GM12874 (cell line): ENCODE results near the gene MMP27.
A peak's percentile ranks its signal among the peaks of the same experiment; 100 is the strongest.

Experiments
- TF ChIP-seq, protein P1 (sequence below): IDR thresholded peaks from 2 replicates; pipeline ENCODE4 v1.5.1; 2011; ENCODE audit warnings: low read depth, mild to moderate bottlenecking, control low read depth, low read length, moderate library complexity; ENCODE audit not compliant: insufficient read depth

MMP27 gene

DNA sequence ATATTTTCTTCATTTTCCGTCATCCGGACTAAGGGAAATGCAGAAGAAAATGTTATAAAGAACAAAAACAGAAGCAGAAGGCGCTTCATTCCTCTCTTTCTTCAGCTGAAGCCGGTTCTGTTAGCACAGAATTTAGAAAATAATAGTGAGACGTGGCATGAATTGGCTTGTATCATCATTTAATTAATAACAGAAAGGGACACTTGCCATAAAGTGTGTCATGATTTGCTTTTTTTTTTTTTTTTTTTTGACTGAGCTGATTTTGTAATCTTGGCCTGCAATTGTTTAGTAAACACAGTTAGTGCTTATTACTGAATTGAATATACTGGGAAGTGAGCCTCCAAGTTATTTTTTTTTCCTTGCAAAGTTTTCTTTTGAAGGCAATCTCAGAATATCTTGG lies at the start of gene MMP27:
Gene MMP27 (minus strand): TSS at position 144 of the 400 bp plus-strand sequence. CDS start 55 bp downstream, at position 89.
- TF ChIP-seq, protein P1, sequence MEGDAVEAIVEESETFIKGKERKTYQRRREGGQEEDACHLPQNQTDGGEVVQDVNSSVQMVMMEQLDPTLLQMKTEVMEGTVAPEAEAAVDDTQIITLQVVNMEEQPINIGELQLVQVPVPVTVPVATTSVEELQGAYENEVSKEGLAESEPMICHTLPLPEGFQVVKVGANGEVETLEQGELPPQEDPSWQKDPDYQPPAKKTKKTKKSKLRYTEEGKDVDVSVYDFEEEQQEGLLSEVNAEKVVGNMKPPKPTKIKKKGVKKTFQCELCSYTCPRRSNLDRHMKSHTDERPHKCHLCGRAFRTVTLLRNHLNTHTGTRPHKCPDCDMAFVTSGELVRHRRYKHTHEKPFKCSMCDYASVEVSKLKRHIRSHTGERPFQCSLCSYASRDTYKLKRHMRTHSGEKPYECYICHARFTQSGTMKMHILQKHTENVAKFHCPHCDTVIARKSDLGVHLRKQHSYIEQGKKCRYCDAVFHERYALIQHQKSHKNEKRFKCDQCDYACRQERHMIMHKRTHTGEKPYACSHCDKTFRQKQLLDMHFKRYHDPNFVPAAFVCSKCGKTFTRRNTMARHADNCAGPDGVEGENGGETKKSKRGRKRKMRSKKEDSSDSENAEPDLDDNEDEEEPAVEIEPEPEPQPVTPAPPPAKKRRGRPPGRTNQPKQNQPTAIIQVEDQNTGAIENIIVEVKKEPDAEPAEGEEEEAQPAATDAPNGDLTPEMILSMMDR, result no peak

- TF ChIP-seq, protein P1, result no peak
These were observed 47.7 kb upstream of the MMP27 start for GRCh38 chr11:102753267-102753666.

DNA sequence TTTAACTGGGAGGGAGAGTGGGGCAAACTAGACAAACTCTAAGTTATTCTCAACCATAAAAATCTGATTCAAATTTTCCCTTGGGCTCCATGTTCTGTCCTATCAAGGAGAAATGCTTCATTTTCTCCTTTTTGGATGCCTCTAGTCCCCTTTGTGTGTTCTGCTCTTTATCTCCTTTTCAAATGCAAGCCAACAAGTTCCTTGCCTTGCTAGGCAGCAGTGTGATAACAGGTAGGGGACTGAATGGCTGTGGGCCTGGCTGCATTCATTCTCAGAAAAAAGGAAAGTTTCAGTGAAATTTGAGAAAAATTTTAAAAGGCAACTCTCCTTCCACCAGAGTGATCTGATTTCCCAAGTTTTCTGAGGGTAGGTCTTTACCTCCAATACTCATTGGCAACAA lies 46.1 kb upstream of the MMP27 start:
- TF ChIP-seq, protein P1, result no peak

GRCh38 chr11:102749101-102749722 lies 43.6 kb upstream of the MMP27 start:
- TF ChIP-seq, protein P1, result no peak

- TF ChIP-seq, protein P1, result no peak
These were observed 29.1 kb upstream of the MMP27 start for GRCh38 chr11:102734650-102735049.

DNA sequence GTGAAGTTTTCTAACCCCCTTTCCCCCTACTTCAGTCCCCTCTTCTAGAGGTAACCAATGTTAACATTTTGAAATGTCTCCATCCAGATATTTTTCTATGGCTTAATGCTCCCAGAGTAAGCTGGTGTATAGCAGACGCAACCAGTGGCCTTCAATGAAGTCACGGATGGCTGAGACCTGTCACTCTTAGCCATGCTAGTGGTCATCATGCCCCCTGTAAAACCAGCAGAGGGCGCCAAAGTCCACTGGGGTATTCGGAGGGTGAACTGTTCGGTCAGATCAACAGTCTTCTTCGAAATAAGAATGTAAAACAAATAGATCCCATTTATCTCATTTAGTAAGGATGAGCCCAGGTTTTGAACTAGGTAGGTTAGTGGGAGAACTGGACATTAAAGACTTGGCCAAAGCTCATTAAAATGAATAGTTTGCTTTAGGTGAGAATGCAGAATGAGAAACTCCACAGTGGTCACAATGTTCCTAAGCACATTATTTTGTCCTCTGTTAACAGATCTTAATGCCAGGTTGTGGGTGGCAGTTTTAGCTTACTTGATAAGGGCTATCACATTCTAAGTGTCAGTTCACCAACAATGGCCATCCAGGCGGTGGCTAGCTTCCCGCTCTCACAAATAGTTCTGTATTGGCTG lies 27.8 kb upstream of the MMP27 start:
- TF ChIP-seq, protein P1, result peak; percentile 79

DNA sequence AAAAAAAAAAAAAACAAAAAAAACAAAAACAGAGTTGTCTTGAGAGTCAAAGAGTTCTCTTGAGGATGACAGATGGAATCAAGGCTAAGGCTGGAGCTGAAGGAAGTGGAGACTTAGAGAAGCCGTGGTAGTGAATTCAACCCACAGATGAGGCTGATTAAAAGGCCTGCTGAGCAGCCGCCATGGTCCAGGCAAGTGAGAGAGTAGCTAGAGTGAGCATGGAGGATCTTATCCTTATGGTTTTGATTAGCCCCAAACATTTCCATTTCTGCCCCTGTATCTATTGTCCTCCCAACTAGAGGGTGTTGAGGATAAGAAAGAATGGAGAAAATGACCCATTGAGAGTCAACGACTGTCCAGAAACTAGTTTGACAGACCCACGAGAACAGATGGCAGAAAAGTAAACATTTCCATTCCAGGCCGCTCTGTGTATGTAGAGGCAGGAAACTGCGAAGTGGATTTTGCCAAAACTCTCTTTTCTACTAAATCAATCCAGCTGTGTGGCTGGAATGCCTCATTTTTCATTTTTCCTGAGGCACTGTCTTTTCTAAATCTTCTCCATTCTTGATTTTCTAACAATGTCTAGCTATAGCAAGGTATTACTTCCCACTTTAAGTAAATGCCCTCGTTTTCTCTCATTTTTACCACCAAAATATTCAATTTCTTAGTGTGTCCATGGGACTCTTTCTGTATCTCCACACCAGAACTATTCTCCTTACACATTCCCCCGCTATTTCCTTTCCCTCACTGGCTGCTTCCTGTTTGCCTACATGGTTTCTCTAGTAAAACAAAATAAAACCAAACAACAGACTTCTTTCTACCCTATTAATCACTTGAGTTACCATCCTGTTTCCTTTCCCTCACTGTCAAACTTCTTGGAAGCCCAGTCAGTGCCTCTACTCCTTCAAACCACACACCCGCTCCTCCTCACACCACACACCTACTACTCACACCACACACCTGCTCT lies 24.6 kb upstream of the MMP27 start:
- TF ChIP-seq, protein P1, result no peak
